Heart left ventricle (tissue), 13 donors: ENCODE measurements around the gene BAIAP2.

ENCODE experiments used
- POLR2A ChIP-seq, 2 donors: fragments of 450-650 bp; IDR thresholded peaks; one replicate each; pipeline ENCODE4 v1.6.1; 2017; ENCODE audit warnings: antibody characterized with exemption in 2 of 2, mild to moderate bottlenecking in 2 of 2, moderate library complexity in 2 of 2
- TF ChIP-seq, protein P1 (sequence below), 12 donors: fragments of 200-600 bp; sonication (generic) in 4 of 12; IDR thresholded peaks; one replicate each; pipeline versions ENCODE4 v1.5.0 to v1.8.0; 2018 to 2022; ENCODE audit warnings: antibody characterized with exemption in 12 of 12, mild to moderate bottlenecking in 5 of 12
- donor health status: ischemic (EF 13 %, LVEDD 7.1; RV severe dilation, severe dysfunction).
- donor health status: DM: no; HTN: yes; CAD: no.
- donor health status: DM: no; HTN: no; CAD: no.
- donor health status: ischemic (EF 25% LVEDD 6.9; RV normal size, moderate dysfunction).
- donor health status: ischemic (EF 25% LVEDD 5.7; RV mildly dilated, moderate dysfunction).
- donor health status: ischemic (EF 35%, LVEDD 5.7; RV mildly dilated, moderate dysfunction).
- donor health status: nonischemic (EF 11% LVEDD 7.7; RV severe dilation, severe dysfunction).
- donor health status: DM: yes; HTN: yes; CAD: no.
- donor health status: PGD.
- donor health status: ischemic (EF 29% LVEDD 5.4; RV normal size, mild dysfunction).
- donor health status: nonischemic (EF 23%, LVEDD 6.1; RV moderate dilation, normal function).

DNA sequence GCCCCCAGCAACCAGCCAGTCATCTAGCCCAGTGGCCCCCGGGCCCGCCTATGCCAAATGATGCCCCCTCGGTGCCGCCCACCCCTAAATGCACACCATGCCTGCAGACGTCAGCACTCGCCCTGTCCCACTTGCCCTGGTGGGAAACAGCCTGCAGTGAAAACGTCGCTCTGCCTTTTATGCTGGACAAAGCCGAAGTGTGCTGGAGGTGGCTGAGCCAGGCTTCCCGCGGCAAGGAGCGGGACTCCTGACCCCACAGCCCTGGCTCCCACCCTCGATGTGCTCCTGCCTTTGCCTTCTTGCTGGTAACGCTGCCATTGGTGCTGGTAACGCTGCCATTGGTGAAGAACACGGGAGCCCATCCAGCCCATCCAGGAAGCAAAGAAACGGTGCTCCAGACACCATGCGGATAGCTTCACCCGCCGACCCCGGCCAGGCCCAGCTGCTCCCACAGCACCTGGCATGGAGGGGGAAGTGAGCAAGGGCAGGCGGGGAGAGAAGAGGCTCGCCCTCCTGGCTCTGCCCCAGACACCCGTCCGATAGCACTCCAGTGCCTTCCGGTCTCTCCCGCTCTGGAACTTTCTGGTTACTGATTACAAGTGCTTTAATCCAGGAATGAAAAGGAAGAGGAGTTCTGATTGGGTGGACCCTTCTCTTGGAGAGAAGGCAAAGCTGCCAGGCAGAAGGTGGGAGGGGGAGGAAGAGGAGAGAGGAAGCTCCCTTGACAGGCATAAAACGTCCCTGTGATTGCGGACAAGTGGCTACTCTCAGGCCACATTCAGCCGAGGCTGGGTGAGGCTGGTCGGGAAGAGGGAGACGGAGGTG, 4.0 kb upstream of the BAIAP2 start:
- TF ChIP-seq, protein P1, sequence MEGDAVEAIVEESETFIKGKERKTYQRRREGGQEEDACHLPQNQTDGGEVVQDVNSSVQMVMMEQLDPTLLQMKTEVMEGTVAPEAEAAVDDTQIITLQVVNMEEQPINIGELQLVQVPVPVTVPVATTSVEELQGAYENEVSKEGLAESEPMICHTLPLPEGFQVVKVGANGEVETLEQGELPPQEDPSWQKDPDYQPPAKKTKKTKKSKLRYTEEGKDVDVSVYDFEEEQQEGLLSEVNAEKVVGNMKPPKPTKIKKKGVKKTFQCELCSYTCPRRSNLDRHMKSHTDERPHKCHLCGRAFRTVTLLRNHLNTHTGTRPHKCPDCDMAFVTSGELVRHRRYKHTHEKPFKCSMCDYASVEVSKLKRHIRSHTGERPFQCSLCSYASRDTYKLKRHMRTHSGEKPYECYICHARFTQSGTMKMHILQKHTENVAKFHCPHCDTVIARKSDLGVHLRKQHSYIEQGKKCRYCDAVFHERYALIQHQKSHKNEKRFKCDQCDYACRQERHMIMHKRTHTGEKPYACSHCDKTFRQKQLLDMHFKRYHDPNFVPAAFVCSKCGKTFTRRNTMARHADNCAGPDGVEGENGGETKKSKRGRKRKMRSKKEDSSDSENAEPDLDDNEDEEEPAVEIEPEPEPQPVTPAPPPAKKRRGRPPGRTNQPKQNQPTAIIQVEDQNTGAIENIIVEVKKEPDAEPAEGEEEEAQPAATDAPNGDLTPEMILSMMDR (IDR thresholded peaks at IDR 0.05) = no peak
- TF ChIP-seq POLR2A (IDR thresholded peaks at IDR 0.05) = peak in 1 of 2 donors; percentile 21
